GM13976 (cell line): ENCODE results near the gene RFPL4A.
"Not testable (repeated sequence)": the region's sequence is repeated elsewhere in the genome, so short reads cannot be mapped to it uniquely, and the experiment has no call there.

Source experiments
- DNase-seq: peaks from one replicate; pipeline ENCODE4 v3.0.0; 2012; ENCODE audit warnings: low spot score
- CTCF ChIP-seq: IDR thresholded peaks from 2 replicates; pipeline ENCODE4 v1.5.1; 2012; ENCODE audit warnings: borderline replicate concordance, mild to moderate bottlenecking; ENCODE audit not compliant: insufficient read depth; ENCODE audit errors: extremely low read depth, missing control alignments, control extremely low read depth
- in situ Hi-C: fragments of 300-500 bp; cut with MboI; formaldehyde crosslinking; loops from one replicate; pipeline ENCODE4 v1.12.0; 2022; ENCODE audit warnings: low sequenced_read_pairs, mixed read lengths, inconsistent platforms; ENCODE audit not compliant: unreplicated experiment

RFPL4A gene

GRCh38 chr19:55758797-55759196, at the start of gene RFPL4A:
Gene RFPL4A, plus strand, starts transcription at chr19:55759097. Its CDS starts 2,704 bp downstream, at chr19:55761801.
- in situ Hi-C loops = not testable (repeated sequence)

GRCh38 chr19:55711719-55712118, 47.2 kb upstream of the RFPL4A start:
- in situ Hi-C loops = no loop called here
- no peak for DNase-seq
- TF ChIP-seq CTCF = no peak

More at GRCh38 chr19:55758797-55759196, at the start of gene RFPL4A:
- DNase-seq = not testable (repeated sequence)

- DNase-seq = peak; percentile 37
- TF ChIP-seq CTCF = no peak
- in situ Hi-C loops = no loop called here
Measured at GRCh38 chr19:55712804-55713631, 45.9 kb upstream of the RFPL4A start.

GRCh38 chr19:55716531-55716930, 42.4 kb upstream of the RFPL4A start:
- DNase-seq = no peak
- in situ Hi-C loops = no loop called here
- no peak for TF ChIP-seq CTCF

GRCh38 chr19:55717251-55717650, 41.6 kb upstream of the RFPL4A start:
- no peak for DNase-seq
- in situ Hi-C loops = no loop called here
- no peak for TF ChIP-seq CTCF

GRCh38 chr19:55717879-55718711, 40.8 kb upstream of the RFPL4A start:
- in situ Hi-C loops = not testable (repeated sequence)

GRCh38 chr19:55720214-55720746, 38.6 kb upstream of the RFPL4A start:
- TF ChIP-seq CTCF = no peak
- DNase-seq = no peak
- in situ Hi-C loops = no loop called here

More at GRCh38 chr19:55717879-55718711, 40.8 kb upstream of the RFPL4A start:
- not testable (repeated sequence) for DNase-seq
